ENCODE results near the gene ZNF407.

ZNF407 gene

DNA sequence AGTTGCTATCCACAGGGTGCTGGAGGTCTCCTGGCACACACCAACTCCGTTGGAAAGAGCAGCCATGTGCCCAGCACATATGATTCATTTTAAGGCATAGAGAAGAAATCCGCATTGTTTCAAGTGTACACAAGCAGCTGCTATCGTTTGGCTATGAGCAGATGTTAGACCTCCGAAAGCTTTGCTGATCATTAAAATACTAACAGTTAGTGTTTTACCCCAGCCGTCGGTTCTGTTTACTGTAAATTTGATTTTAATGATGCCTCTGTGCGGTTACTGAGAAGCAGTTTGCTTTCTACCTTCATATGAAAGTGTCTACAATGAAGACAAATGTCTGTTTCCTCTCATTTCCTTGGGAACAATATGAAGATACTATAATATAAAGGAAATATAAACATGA is 456.4 kb downstream of the ZNF407 start:
- no peak for DNase-seq (ENCODE audit: low read depth)

DNA sequence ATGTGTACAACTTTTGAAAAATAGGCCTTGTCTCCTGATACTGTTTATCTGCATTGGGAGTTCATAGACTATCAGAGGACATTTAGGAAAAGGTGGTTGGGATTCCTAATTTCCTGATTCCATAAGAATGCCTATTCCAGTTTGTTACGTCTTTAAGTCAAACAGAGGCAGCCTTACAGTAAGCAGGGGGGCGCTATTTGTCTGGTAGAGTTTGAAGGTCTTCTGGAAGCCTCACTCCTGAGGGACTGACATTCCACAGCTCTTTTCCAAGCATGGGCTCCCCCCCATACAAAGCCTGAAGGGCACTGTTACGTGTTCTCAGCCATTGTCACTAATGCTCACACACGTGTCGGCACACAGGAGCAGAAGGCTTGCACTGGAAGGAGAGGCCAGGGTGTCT is 456.9 kb downstream of the ZNF407 start:
- no peak for DNase-seq (ENCODE audit: low read depth)

DNA sequence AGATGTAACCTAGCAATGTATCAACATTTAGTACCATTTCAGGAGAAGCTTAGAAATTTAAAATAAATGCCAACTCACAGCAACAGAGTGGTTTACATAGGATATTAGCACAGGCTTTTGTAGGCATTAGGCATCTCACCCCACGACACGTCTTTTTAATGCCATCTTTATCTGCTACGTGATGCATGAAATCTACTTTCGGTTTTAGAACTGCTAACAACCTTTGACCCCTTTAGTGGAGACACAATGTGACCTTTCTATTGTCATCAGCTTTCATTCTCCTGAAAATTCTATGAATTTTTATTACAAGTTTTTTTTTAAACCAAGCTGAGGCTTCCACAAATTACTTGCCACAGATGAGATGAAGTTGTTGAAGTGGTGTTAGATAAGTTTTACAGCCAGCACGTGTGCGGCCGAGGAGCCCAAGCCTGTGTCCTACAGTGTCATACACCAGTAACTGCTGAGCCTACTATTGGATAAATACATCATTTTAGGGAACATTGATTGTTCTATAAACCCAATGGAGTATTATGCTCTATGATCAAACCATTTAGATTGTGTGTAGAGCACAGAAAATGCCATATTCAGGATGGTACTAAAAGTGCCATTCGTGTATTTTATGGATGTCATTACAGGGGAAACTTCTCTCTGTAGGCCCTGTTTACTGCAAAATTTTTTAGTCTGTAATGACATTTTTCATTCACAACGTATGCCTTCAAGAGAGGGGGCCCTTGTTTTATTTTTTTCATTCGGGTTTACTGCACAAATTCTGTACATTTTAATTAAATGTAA is 459.7 kb downstream of the ZNF407 start:
- DNase-seq (ENCODE audit: low read depth), result no peak

DNA sequence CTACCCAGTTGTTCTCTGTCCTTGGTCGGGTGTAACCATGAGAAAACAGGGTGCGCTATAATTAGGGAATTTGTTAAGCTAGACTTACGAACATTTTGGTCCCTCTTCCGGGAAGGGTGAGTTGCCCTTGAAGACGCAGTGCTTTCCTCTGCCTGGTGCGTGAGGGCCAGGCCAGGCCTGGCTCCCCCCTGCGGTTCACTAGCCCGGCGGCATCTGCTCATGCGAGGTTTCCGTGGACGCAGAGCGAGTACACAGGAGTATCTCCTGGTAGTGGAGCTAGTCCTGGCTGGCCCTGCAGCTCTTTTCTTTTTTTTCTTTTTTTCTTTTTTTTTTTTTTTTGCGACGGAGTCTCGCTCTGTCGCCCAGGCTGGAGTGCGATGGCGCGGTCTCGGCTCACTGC is 462.5 kb downstream of the ZNF407 start:
- DNase-seq (ENCODE audit: low read depth), result no peak

DNA sequence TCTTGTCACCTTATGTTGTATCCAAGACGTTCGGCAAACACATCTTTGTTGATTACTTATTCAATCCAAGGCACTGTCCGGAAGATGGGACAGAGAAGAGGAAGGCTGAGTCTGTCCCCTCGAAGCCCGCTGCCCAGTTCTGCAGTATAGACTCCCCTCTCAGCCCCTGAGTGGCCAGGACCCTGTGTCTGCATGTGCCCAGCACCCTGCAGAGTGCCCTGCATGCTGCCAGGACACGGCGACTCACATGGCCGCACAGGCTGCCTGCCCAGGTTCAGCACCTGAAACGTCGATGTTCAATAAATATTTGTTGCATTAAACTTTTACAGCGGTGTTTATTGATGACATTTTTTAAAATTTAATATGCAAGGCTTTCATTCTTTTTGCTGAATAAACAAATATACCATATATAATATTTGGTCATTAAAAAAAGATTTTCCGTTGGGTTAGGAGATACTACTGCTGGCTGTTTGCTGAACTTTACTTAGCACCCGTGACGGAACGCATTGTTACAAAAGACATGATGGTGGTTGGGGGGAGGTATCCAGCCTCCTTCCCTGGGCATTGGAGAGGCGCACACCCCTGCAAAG is 464.7 kb downstream of the ZNF407 start:
- no peak for DNase-seq (ENCODE audit: low read depth)

DNA sequence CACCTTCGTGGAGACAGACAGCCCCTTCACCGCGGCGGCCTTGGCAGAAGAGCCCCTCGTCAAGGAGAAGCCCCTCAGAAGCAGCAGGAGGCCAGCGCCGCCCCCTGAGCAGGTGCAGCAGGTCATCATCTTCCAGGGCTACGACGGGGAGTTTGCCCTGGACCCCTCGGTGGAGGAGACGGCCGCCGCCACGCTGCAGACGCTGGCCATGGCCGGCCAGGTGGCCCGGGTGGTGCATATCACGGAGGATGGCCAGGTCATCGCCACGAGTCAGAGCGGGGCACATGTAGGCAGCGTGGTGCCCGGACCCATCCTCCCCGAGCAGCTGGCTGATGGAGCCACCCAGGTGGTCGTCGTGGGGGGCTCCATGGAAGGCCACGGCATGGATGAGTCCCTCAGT is 465.5 kb downstream of the ZNF407 start:
- DNase-seq (ENCODE audit: low read depth), result no peak

DNA sequence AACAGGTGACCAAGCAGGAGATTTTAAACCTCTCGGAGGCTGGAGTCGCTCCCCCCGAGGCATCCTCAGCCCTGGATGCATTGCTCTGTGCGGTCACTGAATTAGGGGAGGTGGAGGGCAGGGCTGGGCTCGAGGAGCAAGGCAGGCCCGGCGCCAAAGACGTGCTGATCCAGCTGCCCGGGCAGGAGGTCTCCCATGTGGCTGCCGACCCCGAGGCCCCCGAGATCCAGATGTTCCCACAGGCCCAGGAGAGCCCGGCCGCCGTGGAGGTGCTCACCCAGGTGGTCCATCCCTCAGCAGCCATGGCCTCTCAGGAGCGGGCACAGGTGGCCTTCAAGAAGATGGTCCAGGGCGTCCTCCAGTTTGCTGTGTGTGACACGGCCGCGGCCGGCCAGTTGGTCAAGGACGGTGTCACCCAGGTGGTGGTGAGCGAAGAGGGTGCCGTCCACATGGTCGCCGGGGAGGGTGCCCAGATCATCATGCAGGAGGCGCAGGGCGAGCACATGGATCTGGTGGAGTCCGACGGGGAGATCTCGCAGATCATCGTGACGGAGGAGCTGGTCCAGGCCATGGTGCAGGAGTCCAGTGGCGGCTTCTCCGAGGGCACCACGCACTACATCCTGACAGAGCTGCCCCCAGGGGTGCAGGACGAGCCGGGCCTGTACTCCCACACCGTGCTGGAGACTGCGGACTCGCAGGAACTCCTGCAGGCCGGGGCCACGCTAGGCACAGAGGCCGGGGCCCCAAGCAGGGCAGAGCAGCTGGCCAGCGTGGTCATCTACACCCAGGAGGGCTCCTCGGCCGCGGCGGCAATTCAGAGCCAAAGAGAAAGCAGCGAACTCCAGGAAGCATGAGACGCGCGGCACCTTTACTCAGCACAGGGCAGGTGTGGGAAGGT is 466.2 kb downstream of the ZNF407 start:
- no peak for DNase-seq (ENCODE audit: low read depth)

DNA sequence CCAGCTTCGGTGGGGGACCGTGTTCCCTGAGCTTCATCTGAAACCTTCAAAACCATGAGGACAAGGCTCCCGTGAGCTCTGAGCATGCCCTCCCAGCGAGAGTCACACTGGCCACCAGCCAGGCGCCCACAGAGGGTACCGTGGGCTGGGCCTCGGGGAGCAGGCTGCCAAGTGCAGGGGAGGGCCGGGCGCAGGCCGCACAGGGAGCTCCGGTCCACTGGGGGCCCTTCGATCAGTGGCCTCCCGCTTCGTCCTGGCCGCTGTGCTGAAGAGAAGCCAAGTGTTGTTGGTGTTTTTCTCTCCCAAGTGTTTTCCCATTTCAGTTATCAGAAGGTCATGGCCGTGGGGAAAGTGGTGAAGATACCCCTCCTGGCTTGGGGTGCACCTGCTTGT is 466.8 kb downstream of the ZNF407 start:
- DNase-seq (ENCODE audit: low read depth), result no peak

DNA sequence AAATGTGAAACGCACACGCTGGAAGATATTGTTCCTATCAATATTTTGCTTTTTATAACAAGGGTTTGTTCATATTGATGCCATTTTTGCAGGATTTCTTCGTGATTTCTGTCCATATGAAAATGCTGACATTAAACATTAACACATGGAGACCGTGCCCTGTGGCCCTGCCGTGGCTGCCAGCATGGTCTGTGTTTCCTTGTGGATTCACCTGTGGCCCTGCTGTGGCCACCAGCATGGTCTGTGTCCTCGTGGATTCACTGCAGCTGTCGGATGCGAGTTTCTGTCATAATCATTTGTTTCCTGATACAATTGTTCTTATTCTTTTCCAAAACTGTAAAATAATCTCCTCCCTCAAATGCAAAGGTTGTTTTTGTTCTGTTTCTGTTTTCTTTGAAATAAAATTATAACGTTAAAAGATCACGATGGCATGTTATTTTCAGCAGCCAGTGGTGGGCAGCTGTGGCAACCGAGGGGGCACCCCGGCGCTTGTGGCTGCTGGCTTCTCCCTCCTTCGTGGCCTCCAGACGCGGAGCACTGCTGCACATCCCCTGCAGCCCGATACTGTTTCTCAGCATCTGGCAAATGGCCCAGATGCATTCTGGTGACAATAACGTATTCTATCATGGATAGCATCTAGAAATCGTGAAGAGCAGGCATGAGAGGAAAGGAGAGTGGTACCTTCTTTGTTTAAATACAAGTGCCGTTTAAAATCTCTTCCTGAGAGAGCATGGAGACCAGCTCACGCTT is 467.8 kb downstream of the ZNF407 start:
- no peak for DNase-seq (ENCODE audit: low read depth)

DNA sequence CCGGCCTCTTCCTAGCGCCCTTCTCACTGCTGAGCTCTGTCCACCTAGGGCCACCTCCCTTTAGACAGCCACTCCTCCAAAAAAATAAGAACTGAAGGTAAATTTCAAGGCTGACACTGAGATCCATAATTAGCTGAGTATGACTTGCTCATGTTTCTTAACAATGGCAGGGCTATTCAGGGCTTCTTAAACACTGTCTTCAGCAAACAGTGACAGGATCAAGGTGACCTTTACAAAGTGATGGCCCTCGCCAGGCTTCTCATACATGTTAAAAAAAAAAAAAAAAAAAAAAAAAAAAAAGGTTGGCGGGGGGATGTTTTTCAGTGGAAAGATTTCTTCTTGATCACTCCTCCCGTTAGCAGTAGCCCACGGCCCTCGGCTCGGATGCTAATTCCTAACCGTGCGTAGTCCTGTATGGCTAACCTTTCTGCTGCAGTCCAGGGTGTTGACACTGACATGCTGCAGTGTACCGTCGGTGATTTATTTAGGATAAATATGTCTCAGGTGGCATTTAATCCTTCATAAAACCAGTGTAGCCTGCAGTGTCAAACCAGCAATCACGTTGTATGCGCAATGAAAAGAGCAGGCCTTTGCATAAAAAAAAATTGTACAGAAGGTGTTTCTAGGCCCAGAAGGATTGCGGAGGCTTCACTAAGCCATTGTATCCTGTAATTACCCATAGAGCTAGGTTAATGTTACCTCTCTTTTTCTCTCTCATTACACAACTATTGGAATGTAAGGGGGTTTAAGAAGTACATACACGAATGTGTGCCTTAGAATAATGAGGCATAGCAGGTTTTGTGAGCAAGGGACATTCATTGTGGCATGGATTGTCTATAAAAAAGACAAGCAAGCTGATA is 468.6 kb downstream of the ZNF407 start:
- DNase-seq (ENCODE audit: low read depth), result no peak

DNA sequence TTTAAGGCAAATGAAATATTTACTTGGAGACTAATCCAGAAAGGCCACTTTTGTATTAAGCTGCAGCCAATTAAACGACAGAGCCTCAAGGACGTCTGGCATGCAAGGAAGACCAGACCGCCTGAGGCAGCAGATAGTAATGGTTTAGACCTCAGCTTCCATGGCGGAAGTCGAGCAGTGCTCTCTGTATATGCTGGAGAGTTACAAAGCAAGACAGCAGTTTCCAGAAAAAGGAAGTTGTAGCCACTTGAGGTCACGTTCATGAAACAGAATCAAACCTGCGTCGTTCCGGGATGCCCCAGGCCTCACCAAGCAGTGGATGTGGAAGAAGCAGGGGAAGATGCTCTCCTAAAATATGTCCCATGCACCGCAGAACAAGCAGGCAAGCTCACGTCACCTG is 469.3 kb downstream of the ZNF407 start:
- DNase-seq (ENCODE audit: low read depth), result no peak

DNA sequence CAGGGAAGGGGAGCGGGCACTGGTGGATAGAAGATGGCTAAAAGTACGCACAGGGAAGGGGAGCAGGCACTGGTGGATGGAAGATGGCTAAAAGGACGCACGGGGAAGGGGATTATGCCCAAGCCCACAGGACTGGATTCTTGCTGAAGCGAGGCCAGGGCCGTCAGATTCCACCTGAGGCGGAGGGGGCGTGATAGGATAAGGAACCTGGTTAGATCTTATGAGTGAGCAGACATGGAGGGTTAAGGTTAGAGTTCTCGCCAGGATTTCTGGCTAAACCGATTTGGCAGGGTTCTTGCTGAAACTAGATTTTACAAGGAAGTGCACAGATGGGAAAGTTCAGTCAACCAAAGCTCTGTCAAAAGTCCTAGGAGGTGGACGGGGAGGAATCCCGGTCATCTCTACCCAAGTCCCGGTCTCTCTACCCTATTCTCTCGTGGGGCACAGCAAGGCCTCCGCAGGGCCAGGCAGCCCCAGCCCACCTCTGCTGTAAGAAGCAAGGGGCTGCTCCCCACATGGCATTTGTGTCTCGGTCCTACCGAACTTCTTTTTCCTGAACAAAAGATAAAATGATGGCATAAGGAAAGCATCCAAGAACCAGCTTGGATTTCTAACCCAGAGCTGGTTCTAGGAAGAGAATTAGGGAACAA is 470.5 kb downstream of the ZNF407 start:
- no peak for DNase-seq (ENCODE audit: low read depth)

DNA sequence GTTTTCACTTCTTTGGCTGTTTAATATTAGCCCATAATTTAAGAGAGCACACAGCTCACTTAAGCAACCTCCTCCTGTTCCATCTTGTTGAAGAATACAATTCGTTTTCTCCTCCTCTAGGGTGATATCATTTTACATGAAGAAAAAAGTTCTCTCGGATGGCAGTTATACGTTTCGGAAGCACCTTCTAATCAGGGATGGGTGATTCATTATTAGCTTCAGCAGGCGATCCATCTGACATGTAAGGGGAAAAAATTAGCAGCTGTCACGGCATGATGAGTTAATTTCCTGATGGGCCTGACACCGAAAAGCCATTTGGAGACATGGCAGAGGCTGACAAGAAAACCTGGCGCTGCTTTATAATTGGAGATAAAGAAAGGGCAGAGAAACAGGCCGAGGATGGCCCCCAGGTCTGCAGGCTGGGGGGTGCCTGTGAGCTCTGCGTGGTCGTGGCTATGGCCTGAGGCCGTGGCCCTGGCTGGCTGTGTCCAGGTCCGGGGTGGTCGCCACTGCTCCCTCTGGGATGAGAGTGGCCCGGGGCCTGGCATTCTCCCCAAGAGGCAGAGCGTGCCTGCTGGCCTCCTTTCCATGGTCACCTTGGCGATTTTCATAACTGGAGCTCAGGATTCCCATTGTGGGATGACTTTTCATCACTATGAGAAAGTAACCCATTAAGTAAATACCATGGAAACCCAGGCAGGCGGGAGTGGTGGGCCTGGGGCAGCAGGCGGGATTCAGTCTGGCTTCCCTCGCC is 471.2 kb downstream of the ZNF407 start:
- no peak for DNase-seq (ENCODE audit: low read depth)

DNA sequence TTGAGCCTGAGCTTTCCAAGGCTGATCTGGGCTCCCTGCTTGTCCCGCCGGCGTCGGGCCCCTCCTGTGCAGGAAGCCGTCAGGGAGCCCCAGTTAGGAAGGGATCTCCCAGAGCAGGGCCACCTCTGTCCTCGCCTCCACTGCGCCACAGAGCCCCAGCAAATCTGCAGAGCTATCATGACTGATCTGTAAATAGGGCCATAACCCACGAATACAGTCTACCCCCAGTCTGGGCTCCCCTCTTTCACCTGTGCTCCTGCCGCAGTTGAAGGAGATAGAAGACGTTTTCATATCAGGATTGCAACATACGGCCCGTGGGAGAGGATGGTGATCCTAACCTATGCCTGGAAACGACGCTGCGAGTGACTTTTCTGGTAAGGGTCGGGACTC is 472.6 kb downstream of the ZNF407 start:
- no peak for DNase-seq (ENCODE audit: low read depth)

DNA sequence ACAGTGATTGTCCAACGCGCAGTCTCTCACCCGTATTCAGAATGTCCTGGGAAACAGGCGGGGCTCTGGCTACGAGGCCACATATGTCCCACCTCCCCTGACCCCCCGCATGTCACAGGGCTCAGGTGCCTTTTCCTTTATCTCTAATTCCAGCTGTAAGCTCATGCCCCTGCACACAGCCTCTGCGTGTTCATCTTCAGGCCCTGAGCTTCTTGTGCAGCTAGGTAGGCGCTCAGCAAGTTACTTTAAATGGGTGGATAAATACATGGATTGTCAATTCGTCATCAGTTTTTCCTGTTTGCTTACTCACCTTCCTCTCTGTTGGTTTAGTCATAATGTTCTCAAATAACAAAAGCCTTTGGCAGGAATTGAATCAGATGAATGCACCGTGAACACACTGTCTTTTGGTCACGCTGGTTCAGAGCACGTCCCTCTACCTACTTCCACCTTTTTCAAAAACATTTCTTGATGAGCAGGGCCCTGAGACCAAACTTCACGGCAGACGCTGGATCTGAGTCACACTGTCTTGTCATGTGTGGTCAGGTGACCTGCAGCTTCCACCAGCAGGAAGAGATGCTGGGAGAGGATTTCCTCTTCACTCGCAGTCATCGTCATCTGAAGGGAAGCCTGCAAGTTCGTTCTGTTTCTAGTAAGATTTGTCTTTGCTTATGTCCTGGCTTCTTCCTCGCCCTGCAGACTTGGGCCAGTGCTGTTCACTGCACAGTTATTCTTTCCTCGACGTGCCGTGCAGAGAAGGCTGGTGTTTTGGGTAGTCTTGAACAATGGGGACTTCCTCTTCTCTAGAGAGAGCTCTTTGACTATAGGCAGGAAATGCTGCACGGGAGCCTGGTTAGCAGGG is 473.2 kb downstream of the ZNF407 start:
- DNase-seq (ENCODE audit: low read depth), result peak; percentile 51

DNA sequence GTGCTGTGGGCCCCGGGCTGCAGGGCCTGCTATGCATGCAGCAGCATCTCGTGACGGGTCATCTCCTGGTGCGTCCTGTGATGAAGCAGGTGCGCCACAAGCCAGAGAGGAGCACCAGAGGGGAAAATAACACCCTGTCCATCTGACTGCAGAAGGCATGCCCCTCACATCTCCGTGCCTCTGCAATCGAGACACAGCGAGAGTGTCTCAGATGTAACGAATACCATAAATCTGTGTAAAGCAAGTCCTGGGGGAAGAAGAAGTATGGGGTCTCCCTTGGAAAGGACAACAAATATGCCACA is 473.8 kb downstream of the ZNF407 start:
- DNase-seq (ENCODE audit: low read depth), result no peak

DNA sequence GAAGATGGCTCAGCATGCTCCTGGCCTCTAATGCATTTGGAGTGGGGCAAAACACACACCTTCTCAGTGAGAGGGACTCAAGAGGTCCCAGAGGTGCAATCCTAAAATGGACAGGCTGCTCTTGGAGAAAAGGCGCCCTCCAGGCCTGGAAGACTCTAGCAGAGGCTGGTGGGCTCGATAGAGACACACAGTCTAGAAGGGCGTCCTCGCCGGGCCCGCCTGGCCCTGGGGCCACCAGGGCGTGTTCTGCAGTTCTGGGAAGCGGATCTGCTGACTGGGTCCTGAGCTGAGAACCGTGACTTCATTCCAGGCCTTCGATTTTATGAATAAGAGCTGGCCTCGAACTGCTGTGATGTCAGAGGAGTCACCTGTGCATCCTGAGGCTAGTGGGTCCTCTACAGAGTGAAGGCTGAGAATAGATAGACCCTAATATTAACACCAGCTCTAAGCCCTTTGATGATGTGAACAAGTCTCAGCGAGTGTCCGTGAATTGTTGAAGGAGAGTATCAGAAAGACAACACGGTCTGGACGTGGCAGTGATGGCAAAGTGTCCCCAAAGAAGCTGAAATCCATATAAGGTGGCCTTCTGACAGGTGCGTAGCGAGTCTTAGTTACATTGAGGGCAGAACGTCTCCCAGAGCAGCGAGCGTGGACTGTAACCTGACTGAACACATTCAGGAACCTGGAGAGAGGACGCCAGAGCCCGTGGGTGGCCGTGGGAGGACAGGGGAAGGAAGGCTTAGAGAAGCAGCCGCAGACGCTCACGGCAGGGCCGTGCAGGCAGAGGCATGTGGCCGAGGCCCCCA is 474.4 kb downstream of the ZNF407 start:
- DNase-seq (ENCODE audit: low read depth), result no peak

DNA sequence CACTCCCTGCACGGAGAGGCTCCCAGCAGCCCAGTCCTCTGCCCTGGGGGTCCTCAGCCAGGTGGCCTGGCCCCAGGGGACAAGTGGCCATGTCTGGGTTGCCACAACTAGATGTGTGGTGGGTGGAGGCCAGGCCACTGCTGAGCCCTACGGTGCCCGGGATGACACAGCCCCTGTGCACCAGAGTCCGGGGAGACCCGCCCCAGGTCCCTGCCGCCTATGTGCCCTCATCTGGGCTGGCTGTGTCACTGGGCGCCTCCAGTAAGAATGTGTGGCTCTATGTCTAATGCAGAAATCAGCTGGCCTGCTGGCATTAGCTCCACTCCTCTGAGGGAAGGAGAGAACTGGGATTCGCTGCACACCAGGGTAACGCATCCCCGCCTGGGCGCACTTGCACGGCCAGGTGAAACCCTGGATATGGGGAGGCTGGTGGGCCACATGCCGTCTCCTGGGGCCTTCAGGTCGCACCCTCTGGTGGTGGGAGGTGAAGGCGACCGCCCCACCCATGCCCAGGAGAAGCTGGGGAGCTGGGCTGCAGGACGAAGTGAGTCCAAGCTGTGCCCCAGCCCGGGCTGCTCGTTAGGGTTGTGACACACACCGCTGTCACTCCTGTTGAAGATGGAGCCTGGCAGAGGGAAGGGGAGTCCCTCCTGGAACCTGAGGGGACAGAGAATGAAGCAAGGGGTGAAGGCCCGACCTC is 475.2 kb downstream of the ZNF407 start:
- no peak for DNase-seq (ENCODE audit: low read depth)
